Activated CD8-positive, alpha-beta memory T cell treated with anti-CD3 and anti-CD28 coated beads for 1 hour (primary cell): Measurements from ENCODE around the gene CRABP1.

Source experiments
- DNase-seq, 2 donors: peaks; one replicate each; pipeline ENCODE4 v3.0.0-alpha.2; 2020; ENCODE audit warnings: low read depth in 1 of 2; ENCODE audit errors: extremely low read depth in 1 of 2

Gene CRABP1

DNA sequence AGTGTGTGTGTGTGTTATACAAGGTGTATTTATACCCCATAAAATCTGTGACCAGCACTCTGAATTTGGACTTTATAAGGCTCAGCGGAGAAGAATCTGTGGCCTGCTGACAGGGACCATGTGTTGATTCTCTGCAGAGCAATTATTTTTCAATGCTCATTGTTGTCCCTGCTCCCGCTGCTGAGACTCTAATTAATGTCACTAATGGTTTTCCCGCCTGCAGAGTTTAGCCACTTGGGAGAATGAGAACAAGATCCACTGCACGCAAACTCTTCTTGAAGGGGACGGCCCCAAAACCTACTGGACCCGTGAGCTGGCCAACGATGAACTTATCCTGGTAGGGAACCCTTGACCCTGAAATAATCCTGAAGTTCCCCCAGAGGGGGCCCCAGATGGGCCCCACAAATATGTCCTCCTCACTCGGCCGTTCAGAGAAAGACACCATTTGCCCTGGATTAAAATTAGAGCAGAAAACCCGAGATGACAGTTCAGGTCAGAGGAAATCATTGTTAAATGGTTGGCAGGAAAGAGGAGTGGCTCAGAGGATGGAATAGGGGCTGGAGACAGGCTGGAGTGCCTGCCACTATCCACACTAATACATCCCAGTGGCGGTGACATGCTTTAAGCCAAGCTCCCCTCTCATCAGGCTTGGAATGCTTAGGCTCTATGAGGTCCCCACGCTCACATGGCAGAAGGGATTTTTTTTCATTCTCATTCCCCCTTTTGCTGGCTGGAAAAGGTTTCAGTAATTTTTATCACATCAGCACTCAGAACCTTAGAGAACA, 3.3 kb downstream of the CRABP1 start:
- DNase-seq, result no peak

DNA sequence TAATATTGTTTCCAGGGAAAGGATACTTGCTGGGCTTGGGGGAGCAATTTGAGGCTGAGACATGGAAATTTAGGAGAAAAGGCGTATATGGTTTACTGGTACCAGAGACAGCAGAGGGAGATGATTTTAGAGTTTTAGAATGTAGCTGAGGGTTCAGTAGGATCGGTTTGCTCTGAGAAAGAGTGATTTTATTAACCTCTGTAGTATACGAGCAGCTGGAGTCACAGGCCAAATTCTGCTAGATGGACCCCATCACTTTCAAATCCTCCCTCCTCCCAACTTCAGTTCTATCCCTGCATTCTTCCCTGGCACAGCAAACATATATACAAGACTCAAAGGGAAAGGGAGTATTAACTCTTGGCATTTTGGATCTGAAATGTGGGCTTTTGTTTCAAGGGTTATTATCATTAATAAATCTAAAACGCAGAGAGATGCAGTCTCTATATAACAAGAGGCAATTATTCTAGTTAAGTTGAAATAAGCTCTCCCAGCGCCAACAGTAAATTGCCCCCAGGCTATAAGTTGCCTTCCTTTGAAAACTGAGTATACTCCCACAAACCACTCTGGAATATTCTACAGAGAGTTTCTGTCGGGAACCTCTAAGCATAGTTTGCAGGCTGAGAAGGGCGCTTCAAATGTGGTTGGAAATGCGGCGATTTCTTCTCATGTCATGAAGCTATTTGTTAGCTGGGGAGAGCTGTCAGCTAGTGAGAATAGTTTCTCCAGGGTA, 5.4 kb downstream of the CRABP1 start:
- no peak for DNase-seq

DNA sequence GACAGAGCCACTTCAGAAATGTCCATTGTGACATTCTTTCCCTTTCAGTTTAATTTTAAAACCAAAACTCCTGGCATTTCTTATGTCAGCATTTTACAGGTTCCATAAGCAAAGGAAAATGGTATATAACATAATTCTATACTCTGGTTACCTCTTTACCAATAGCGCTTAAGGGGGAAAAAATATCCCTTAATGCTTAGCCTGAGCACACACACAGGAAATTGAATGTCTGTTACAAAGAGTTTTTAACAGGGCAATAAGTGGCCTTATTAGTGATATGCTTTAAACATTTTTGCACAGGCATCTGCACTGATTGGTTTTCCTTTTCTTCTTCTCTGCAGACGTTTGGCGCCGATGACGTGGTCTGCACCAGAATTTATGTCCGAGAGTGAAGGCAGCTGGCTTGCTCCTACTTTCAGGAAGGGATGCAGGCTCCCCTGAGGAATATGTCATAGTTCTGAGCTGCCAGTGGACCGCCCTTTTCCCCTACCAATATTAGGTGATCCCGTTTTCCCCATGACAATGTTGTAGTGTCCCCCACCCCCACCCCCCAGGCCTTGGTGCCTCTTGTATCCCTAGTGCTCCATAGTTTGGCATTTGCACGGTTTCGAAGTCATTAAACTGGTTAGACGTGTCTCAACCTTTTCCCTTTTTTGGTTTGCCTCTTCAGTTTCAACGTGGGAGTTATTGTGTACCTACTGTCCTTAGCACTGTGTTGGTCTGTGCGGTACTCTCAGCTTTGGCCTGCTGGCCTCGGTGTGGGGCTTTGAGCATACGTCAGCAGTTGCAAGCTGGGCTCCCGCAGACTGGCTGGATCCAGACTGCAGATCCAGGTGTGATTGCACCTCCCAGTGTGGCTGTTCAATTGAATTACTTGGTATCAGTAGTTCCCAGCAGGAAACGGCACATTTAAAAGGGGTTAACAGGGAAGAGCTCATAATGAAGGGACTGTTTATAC, 7.7 kb downstream of the CRABP1 start:
- DNase-seq, result no peak

DNA sequence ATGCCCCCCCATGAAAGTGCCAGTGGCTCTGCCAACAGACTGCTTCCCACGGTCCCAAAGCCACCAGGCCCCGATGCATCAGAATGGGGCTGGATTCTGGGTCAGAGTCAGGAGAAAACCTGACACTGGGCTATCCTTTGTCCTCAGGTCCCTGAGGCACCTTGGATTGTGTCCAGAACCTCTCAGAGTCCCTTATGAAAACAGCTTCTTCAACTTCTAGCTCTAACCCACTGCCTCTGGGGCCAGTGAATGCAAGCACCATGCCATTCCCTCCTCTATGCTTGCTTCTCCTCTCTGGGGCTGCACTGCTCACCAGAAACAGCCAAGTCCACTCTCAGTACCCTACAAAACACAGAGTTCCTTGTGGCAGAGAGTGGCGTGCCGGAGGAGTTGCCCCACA, 9.9 kb downstream of the CRABP1 start:
- DNase-seq, result no peak

DNA sequence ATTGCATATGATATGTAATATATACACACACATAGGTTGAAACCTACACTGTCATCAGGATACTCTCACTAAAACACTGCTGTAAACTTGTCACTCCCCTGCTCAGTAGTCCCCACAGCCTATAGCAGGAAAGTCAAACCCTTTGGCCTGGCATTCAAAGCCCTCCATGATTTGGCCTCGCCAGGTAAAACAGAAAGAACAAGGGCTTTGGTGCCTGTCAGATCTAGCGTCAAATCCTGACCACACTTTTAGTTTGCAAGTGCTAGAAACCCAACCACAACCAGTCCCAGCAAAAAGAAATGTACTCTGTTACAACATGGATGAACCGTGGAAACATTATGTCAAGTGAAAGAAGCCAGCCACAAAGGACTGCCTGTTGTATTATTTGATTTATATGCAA, 11.4 kb downstream of the CRABP1 start:
- DNase-seq, result no peak

DNA sequence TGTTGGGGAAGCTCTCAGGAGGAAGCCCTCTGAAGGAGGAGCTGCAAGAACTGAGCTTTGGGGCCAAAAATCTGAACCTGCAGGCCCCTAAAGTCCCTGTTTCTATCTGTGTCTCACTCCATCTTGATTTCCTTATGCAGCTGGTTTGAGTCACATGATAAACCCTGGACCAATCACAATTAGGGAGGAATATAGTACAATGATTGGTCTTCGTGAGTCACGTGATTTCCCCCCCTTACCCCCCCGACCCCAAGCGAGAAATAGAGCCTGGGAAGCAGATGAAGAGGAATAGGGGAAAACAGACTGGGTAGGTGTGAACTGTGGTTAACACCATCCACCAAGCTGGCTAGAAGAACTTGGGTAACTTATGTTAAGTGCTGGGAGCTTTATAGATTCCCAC, 12.9 kb downstream of the CRABP1 start:
- DNase-seq, result no peak

DNA sequence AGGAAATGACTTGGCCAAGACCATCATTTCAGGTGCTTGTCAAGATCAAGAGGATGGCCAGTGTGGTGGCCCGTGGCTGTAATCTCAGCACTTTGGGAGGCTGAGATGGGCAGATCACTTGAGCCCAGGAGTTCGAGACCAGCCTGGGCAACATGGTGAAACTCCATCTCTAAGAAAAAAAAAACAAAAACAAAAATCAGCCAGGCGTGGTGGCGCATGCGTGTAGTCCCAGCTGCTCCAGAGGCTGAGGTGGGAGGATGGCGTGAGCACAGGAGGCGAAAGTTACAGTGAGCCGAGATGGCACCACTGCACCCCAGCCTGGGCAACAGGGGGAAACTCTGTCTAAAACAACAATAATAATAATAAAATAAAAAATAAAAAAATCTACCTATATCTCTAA, 15.0 kb downstream of the CRABP1 start:
- no peak for DNase-seq

DNA sequence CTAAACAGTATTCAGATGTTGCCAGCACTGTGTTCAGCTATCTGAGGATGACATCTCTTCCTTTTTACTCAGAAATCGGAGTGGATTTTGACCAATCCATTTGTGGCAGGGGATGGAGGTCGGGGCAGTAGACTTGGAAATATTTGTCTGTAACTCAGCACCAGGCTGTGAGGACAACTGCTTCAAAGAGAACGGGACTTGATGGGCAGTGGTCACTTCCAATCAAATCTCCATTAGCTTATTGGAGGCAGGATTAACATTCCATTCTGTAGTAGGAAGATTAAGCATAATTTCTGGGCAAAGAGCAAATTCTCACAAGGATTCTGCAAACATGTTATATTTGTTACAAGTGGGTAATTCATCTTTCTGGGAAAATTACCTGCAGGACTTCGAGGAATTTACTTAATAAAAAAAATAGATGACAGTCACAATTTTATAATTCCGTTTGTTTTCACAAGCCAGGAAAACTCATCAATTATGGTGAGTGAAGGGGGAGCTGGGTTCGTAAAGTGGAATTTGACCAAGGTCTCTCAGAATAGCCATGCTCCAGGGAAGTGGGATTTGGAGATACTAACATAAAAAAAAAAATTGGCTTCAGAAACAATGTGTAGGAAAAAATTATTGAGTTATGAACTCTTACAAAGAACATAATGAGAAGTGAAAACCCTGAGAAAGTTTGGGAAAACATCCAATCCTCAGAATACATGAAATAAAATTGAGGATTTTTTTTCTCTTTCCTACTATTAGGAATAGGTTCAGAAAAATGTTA, 18.1 kb downstream of the CRABP1 start:
- DNase-seq, result no peak

DNA sequence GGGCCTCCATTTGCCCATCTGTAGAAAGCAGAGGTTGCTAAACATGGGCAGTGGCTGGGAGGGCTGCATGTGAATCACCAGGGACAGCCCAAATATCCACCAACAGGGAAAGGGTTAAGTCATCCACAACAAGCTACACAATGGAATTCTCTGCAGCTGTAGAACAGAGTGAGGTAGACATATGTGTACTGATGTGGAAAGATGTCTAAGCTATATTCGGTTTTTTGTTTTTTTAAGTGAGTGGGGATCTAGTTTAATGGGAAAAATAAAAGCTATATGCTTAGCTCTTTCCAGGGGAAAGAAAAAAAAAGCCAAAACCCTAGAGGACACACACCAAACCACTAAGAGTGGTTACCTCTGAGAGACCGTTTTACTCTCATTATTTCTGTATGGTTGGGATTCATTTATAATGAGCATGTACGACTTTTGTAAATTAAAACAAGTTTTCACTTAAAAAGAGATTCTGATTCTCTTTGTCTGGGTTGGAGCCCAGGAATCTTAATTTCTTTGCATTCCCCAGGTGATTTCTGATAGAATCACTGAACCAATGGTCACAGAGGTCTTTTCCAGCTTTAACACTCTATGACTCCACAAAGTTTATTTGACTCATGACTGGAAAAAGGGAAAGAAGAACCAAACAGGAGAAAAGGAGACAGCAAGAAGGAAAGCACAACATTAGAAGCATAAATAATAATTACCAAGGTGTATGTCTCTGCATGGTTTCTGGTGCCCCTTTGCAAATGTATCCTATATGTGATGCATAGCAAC, 19.1 kb downstream of the CRABP1 start:
- no peak for DNase-seq

DNA sequence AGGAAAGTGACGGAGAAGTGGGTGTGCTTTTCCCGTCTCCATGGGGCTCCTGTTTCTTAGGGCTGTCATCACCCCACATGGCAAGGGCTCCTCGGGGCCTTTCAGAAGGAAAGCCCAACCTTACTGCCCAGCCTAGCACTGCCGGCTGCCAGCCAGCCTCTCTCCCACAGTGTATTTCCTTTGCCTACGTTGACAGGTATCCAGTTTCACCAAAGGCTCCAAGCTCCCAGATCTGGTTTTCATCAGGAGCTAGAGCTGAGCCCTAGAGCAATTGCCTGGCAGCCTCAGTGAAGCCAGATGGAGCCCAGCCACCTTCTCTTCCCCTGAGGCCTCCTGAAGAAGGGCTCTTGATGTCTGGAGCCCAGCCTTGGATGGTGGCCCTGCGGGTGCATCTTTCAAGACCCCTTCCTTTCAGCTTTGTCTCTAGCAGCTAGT, 20.2 kb downstream of the CRABP1 start:
- no peak for DNase-seq

DNA sequence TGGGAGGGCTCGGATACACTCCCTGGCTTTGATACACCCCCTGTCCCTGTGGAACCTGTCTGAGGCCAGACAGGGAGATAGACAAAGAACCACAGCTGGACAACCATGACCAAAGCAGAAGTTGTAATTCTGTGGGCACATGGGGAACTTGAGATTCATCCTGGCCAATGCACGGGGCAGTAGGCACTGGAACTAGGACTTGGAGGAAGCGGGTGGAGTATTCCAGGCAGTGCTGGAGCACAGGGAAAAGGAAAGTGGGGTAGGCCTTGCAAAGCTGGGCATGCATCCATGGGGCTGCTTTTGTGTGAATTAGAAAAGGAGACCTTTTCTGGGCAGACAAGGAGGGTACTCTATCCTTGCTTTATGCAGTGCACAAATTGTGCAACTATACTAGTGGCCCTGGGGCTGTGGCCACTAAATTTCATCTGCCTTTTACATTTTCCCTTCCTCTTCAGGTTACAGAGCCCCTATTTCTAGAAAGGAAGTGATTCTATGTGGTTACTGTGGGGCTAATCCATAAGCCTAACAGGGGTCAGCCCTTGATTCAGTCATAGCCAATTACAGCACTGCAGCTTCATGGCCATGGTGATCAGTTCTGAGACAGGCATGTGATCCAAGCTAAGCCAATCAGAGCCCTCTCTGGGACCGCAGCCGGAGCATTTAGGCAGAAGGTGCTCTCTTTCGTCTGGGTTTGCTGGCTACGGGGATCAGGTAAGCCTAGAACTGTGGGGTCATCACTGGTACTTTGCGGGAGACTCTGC, 21.0 kb downstream of the CRABP1 start:
- DNase-seq, result no peak

DNA sequence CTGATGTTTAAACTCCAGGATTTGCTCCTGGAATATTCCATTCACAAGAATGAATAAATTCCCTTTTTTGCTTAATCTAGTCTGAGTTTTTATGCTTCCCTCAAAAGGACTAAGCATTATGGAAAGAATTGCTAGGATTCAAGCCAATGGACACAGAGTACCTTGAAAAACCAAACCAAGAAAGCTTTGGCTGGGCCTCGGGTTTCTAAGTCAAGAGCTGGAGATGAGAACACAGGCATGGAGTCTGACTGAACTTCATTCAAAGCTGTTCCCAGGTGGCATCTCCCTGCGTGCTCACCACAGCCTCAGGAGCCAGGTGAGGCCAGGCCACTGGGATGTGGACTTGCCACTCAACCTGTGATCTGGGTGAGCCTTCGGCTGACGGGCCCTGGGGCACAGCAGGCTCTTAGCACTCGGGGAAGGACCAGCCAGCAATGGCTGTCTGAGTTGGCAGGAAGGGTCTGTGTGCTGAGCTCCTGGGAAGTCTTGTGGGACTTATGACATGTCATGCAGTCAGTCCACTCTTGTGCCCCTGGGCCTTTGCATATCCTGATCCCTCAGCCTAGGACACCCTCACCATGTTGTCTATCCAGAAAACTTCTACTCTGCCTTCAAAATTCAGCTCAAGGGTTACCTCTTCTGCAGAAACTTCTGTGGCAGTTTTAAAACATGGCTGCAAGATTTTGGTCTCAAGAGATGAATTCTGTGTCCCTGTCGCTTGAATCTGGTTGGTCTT, 21.8 kb downstream of the CRABP1 start:
- no peak for DNase-seq

DNA sequence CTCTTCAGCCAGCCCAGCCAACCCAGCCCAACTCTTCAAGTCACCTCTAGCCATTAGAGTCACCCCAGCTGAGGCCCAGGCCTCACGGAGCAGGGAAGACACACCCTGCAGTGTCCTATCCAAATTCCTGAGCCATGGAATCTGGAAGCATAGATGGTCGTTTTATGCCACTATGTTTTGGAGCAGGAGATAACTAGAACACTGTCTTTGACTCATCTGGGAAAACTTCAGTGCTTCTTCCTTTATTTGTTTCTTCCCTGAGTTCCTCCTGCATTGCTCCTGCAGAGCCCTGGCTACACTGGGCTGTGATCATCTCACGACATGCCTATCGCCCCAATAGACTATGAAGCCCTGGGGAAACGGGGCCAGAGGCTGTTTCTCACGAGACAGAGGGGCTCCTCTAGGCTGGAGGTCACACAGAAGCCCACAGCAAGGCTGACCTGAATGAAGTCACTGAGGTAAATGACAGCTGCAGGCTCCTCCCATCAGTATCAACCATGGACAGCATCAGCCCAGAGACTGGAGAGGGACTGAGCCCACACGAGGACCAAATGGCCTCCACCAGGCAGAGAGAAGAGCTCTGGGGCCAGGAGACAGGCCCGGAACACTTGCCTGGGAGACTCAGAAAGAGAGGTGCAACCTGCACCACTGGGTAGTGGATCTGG, 22.7 kb downstream of the CRABP1 start:
- DNase-seq, result no peak

DNA sequence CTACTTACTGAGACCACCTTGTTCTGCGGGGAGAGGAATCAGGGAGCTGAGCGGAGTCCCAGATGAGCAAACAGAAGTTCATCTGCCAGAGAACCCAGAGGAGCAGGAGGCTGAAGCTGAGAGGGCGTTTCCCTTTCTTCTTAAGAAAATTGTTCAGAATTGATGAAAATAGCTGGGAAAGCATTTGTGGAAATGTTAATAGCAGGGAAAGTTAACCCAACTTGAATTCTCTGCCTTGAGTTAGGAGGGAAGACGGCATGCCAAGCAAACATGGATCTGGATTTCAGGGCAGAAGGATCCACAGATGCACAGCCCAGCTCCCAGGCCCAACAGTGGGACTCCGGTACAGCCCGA, 23.2 kb downstream of the CRABP1 start:
- no peak for DNase-seq

DNA sequence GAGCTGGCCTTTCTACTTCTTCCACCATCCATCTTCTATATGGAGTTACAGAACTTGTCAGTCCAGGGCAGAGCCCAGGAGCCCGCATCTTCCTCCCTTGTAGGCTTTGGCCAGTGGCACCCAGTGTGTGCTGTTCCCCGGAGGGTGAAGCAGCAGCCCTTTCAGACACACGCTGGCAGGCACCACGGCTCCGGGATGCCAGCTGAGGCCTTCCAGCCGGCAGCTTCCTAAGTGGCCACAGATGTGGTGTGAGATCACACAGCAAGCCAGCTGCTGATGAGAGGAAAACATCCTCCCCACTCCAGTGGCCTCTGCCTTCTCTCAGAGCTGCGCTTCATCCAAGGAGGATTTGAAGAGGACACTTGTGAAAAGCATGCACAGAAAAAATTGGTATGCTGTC, 24.1 kb downstream of the CRABP1 start:
- no peak for DNase-seq

DNA sequence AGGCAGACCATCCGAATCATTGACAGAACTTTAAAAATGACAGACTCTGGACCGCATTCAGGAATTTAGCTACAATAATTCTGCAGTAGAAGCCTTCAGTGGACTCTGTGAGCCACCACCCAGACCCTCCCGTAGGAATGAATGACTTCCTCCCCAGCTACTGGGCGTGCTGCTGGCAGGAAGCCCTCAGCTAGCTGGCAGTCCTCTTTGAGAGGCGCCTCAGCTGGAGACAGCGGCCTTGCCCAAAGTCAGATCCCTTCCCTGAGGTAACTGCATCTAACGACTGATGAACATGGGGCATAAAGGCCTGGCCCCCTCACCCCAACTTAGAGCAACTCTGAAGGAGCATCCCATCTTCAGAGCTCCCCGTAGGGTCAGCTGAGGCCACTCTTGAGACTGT, 25.8 kb downstream of the CRABP1 start:
- no peak for DNase-seq

DNA sequence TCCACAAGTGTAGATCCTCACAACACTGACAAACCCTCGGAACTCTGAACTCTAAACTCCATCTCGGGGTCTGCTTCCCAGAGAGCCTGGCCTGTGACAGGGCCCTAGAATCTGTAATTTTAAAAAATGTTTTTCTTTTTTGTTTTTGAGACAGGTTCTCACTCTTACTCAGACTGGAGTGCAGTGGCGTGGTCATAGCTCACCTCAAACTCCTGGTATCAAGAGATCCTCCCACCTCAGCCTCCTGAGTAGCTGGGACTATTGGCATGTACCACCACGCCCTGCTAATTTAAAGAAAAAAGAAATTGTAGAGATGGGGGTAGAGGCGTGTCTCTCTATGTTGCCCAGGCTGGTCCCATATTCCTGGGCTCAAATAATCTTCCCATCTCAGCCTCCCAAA, 26.2 kb downstream of the CRABP1 start:
- no peak for DNase-seq

DNA sequence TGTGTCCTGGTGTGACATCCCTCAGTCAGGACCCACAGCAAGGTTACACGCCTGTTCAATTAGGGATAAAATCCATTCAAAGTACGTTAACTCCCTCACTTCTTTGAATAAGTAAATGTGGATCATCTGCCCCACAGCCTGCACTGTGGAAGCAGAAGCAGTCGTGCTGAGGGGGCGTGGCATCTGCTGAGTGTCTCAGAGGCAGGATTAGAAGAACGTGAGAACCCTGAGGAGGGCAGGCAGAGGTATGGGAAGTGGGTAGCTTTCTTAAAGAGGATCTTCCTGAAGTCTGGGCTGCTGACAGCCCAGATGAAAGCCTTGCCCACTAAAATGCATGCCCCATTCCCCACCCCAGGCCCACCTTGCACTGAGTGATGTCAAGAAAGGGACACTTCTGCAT, 28.5 kb downstream of the CRABP1 start:
- no peak for DNase-seq
